Tibial nerve (tissue), 3 donors: ENCODE data around the gene EXOC2.

Experiments
- POLR2A ChIP-seq, 2 donors: fragments of 450-650 bp; IDR thresholded peaks; one replicate each; pipeline ENCODE4 v1.6.1; 2017; ENCODE audit warnings: antibody characterized with exemption in 2 of 2, mild to moderate bottlenecking in 2 of 2, moderate library complexity in 2 of 2
- TF ChIP-seq, protein P1 (sequence below), 5 experiments: fragments of 200-600 bp in 3 of 5; fragments of 450-650 bp in 2 of 5; sonication (generic) in 3 of 5; IDR thresholded peaks; one replicate each; pipeline ENCODE4 v1.5.1; 2016 to 2019; ENCODE audit warnings: antibody characterized with exemption in 5 of 5, mild to moderate bottlenecking in 3 of 5, moderate library complexity in 2 of 5

DNA sequence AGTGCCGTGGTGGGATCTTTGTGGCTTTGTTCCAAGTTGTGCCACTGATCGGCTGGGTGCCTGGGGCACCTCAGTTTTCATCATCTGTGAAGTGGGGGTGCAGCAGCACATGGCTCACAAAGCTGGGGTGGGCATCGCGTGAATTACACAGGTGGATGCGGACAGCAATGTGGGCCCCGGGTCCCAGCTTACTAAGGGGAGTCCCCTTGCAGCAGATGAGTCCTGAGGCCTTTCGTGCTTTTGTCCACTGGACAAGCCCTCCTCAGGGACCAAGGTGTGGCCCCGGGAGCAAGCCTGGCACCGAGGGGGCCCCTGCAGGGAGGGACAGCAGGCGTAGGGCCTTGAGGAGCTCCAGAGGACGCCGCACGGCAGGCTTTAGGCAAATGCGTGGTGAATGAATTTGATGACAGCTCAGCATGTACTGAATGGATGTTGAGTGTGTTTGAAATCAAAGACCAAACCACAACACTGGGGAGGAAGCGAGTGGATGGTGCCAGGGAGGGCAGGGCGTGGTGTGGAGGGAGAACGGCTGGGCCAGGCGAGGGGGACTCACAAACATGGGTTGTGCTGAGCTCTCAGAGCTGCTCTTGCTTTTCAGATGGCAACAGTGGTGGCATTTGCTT is 248.2 kb downstream of the EXOC2 start:
- TF ChIP-seq, protein P1, sequence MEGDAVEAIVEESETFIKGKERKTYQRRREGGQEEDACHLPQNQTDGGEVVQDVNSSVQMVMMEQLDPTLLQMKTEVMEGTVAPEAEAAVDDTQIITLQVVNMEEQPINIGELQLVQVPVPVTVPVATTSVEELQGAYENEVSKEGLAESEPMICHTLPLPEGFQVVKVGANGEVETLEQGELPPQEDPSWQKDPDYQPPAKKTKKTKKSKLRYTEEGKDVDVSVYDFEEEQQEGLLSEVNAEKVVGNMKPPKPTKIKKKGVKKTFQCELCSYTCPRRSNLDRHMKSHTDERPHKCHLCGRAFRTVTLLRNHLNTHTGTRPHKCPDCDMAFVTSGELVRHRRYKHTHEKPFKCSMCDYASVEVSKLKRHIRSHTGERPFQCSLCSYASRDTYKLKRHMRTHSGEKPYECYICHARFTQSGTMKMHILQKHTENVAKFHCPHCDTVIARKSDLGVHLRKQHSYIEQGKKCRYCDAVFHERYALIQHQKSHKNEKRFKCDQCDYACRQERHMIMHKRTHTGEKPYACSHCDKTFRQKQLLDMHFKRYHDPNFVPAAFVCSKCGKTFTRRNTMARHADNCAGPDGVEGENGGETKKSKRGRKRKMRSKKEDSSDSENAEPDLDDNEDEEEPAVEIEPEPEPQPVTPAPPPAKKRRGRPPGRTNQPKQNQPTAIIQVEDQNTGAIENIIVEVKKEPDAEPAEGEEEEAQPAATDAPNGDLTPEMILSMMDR (IDR thresholded peaks at IDR 0.05), result no peak
- TF ChIP-seq POLR2A (IDR thresholded peaks at IDR 0.05), result no peak
